Right ventricle myocardium inferior (tissue), 1 donor: Measurements from ENCODE around the gene ACKR3. TPM values are rescaled to one million over a fixed set of nuclear protein-coding genes. Genes with fewer than 3 reads are reported as not detected.

Experiments
- ATAC-seq: fragments of 200-7000 bp; cut with Tn5 transposase; one replicate; pipeline ENCODE4 v1.9.1; 2020; ENCODE audit warnings: mild to moderate bottlenecking, moderate library complexity
- DNase-seq: peaks from one replicate; pipeline ENCODE4 v3.0.0; 2021; ENCODE audit errors: missing footprints
- intact Hi-C: fragments of 100-400 bp; cut with DNase I; formaldehyde crosslinking; loops from one replicate; pipeline ENCODE4 v1.11.0; 2022
- long read RNA-seq: library from polyadenylated mRNA; unstranded; transcript quantifications from one replicate; pipeline ENCODE4 v2.0.0, GENCODE V29; 2021
- total RNA-seq: library from RNA; stranded (reverse); fragmentation: NEBNext Ultra II Directional; extraction: Animal tissue kit (Norgen Biotek cat#: 25700); gene quantifications from one replicate; pipeline ENCODE4 v1.2.1, GENCODE V29; 2021
- donor health status: DM: no; HTN: yes; CAD: no; lungs with severe emphysema.

Gene ACKR3
- 30.5 TPM for total RNA-seq
- long read RNA-seq, transcript ACKR3-201 (2 exons, 2,203 nt), result major isoform, 8 of 16 reads
- long read RNA-seq, partial matches to known transcripts, result 2 of 16 reads
- long read RNA-seq, other reads (novel, unspliced or antisense), result 4 of 16 reads

DNA sequence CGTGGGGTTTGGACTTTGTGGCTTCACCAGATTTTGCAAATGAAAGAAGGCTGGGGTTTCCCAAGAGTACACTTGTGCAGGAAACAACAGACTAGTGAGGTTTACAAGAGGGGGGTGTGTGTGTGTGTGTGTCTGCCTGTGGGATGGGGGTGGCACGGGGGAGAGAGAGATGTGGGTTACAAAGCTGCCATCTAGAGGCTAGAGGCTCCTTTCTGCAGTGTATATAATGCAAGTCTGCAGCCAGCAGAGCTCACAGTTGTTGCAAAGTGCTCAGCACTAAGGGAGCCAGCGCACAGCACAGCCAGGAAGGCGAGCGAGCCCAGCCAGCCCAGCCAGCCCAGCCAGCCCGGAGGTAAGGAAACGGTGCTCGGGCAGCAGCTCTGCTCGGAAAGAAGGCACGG lies at the start of gene ACKR3:
Gene ACKR3 (plus strand): TSS at position 253 of the 401 bp plus-strand sequence. CDS start 10,641 bp downstream, outside the sequence.
- DNase-seq, result peak; percentile 83
- ATAC-seq, result peak; percentile 81
- intact Hi-C loops, result loop anchor here (2.0 to 5.0 kb wide), 6 partner anchors 57 to 458 kb away; no protein-coding TSS in a partner anchor

DNA sequence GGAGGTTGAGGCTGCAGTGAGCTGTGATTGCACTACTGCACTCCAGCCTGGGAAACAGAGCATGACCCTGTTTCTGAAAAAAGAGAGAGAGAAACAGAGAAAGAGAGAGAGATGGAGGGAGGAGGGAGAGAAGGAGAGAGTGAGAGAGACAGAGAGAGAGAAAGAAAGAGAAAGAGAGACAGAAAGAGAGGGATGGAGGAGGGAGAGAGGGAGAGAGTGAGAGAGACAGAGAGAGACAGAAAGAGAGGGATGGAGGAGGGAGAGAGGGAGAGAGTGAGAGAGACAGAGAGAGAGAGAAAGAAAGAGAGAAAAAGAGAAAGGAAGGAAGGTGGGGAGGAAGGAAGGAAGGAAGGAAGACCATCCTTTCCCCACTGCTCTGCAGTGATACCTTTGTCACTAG lies 48.1 kb upstream of the ACKR3 start:
- intact Hi-C loops, result no loop called here
- DNase-seq (no peak), ATAC-seq (no peak)

DNA sequence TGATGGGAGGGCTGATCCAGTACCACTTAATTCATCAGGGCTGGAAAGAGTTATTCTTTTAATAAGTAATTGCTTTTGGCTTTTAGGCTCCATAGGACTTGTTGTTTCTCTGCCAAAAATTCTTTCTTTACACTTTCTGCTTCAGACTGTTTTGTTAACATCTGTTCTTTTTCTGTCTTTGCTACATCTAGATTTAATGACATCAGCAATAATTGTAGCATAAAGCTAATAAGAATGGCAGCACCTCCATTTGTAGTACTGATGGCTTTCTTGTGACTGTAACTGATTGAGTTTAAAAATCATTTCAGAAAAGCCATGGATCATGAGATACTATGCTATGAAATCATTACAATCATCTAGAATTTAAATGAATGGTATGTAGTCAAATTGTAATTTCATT lies 46.4 kb upstream of the ACKR3 start:
- no peak for DNase-seq
- ATAC-seq, result no peak
- intact Hi-C loops, result no loop called here

DNA sequence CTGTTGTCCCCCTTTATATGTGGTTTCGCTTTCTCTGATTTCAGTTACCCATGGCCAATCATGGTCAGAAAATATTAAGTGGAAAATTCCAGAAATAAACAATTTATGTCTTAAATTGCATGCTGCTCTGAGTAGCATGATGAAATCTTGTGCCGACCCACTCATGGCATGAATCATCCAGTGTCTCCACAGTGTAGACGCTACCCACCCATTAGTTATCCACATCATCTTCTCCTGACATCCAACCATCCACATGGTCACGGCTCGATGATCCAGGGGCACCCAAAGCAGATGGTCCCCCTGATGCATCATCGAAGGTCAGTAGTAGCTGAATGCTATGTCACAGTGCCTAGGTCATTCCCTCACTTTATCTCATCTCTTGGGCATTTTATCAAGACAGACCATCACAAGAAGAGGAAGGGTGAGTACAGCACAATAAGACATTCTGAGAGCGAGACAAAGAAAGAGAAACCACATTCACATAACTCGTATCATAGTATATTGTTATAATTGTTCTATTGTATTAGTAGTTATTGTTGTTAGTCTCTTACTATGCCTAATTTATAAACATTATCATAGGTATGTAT lies 44.1 kb upstream of the ACKR3 start:
- intact Hi-C loops, result no loop called here
- ATAC-seq (no peak), DNase-seq (no peak)

DNA sequence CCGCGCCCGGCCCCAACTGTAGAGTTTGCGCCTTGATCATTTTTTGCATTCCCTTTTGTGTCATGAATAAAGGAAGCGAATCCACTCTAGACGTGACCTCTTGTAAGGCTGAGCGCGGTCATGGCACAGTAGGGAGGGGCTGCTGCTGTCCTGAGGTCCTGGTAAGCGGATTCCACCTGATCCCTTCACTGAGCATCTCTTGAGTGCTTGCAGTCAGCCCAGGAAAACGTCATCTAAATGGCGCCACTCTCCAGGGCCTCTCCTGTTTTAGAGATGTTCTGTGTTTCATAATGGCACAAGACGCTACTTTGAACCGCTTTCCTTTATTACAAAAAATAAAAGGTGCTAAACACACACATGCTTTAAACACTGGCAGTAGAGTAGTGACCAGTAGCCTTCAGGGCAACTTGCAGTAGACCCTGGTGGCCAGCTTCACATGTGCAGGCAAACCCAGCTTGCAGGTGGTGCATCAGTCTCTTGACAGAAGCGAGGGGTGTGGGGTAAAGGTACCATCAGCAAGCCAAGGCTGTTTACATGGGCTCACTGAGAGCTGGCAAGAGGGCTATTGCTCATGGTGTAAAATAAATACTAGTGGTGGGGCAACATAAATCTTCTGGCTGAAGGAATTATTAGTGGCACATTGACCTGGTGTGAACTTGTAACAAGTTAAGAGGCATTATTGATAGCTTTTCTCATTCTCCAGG lies 43.0 kb upstream of the ACKR3 start:
- no peak for ATAC-seq
- intact Hi-C loops, result no loop called here
- no peak for DNase-seq

DNA sequence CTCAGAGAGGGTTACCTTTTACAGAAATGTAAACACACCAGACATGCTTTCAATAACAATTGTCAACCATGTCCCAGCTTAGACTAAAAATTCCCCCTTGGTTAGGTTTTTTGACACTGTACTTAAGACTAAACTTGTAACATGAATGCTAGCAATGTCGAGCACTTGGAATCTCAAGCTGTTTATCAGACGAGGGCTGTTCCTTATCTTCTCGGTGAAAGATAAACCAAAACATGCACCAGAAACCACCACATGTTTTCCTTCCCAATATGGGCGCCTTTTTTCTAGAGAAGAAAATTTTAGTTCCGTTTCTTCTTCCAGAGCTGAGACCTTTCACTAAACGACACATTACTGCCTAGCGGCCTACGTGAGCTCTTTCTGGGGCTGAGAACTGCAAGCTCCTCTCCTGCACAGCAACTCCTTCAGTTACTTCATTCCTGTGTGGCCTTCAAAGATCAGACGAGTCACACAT lies 42.4 kb upstream of the ACKR3 start:
- ATAC-seq (no peak), DNase-seq (no peak)
- intact Hi-C loops, result no loop called here

DNA sequence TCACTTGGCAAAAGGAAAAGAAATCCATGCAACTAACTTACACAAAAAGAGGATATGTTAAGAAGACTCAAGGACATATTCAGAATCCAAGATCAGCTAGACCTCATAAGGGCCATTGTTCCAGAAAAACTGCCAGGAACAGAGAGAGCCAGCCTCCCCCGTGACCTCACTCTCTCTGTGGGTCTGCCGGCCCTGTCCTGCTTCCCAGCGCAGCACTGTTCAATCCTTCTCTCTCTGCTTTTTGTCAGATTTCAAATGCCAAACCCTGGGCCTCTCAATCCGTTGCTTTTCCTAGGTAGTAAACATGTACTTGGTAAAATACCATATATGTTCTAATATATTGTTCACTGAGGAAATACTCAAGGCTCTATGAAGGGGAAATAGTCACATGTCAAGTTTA lies 40.0 kb upstream of the ACKR3 start:
- intact Hi-C loops, result no loop called here
- DNase-seq (no peak), ATAC-seq (no peak)

DNA sequence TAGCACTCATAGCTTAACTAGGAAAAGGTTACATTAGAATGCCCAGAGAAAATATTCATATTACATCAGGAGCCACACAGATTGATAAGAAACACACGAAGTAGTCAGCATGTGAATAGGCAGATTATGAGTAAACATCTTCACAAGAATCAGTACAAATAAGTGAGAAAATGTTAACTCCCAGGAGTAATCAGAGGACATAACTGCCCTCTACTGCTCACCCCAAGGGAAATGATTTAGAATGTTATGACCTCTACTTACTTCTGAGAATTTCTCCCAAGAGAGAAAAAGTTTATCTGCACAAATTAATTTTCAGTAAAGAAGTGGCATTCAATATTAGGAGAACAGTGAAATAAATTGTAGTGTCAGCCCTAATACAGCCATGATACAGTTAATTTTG lies 39.1 kb upstream of the ACKR3 start:
- no peak for ATAC-seq
- no peak for DNase-seq
- intact Hi-C loops, result no loop called here

DNA sequence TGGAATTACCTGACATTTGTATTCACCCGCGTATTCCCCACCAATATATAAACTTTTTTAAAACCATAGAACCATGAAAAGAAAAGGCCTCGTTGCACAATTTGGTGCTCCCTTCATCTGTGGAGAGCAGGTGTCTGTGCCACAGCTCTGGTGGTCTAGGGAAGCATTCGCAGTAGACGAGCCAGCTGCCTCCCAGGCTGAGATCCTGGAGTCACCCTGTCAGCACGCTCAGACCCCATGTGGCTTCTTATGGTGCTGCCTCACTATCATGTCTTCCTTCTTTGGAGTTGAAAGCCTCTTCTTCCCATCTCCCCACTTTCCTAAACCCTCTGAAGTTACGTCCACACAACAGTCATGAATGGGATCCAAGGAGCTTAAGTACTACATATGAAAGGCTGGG lies 38.4 kb upstream of the ACKR3 start:
- intact Hi-C loops, result no loop called here
- ATAC-seq, result no peak
- no peak for DNase-seq

DNA sequence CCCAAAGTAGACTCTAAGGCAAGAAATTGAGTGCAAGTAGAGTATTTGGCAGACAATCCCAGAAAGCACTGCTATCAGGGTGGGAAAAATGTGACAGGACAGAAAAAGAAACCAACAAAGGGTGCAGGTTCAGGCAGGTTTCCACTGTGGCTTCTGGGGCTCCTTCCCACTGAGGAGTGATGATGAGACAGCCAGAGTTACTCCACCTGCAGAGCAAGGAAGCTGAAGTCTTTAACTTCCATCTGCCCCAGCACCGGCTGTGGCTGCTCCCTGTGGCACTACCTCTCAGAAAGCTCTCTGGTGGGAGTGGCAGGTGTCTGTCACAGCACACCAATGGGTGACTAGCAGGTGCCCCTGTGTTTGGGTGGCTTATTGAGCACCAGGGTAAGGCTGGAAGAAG lies 37.6 kb upstream of the ACKR3 start:
- ATAC-seq, result no peak

DNA sequence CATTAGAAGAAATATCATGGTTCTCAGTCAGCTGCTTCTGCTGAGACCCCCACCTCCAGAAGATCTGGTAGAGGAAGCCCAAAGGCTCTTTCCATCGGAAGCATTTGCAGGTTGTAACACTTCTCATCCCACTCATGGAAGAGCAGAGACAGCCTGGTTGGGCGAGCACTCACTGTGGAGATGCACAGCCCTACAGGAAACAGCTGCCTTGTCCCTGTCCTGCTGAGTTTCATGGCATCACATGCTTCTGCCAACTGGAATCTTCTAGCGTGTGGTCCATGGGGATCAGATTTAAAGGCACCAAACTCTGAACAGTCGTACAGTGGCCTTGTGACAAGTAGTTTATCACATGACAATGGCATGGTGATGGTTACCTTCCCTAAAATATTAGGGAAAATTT lies 36.3 kb upstream of the ACKR3 start:
- ATAC-seq (no peak), DNase-seq (no peak)
- intact Hi-C loops, result no loop called here

More for the DNA sequence above, 37.6 kb upstream of the ACKR3 start:
- DNase-seq, result no peak
- intact Hi-C loops, result no loop called here

DNA sequence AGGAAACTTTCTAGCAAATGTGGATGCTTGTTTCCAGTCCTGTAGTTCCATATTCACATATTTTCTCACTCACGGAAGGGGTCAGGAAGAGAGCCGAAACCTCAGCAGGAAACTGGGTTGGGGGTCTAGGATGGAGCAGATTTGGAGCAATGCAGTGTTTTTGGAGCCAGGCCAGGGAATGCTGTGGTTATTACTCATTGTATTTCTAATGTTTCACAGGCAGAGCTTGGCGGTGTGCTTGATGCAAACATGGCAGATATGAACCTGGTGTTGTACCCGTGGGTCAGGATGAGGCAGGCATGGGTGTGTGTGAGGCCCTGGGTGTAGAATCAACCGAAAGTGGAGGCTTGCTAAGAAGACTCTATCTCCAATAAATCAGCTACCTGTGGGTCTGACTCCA lies 34.6 kb upstream of the ACKR3 start:
- DNase-seq (no peak), ATAC-seq (no peak)
- intact Hi-C loops, result no loop called here

DNA sequence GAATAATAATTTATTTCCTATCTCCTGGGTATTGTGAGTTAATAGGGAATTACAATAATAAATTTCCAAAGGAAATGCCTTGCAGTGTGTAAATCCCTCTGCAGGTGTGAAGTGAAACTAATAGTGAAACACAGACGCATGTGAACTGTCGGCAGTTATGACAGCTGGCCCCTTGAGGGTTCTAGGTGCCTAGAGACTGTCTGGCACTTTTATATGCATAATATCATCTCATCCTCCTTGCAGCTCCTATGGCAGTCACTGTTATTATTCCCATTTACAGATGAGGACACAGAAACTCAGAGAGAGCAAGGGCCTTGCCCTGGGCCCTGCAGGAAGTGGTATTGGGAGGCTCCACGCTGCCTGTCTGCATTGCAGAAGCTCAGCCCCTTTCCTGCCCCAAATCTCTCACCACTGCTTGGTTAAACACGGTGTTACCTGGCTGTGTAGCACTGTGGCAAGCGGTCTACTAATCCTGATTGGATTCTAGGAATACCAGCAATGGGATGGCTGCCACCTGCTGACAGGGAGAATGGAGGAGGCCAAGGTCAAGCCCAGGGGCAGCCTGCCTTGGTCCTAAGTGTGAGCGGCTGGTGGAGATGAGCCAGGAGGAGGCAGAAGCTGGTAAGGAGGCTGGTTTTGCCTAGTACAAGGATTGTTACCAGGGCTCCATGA lies 32.8 kb upstream of the ACKR3 start:
- DNase-seq (no peak), ATAC-seq (no peak)
- intact Hi-C loops, result no loop called here

DNA sequence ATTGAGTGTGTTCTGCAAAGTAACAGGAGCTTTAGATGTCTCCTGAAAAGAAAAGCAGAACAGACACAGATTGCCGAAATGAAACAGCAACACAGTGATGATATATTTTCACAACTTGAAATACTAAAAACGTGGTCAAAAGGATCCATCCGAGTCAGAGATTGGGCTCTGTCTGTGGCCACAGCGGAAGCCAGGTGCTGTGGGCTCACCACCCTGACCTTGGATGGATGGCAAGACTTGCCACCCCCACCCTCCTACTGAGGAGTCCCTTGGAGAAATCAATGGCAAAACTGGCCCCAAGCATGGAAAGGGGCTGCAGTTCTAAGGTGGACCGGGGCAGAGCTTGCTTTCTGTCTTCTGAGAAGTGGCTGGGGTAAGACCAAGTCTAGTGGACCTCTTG lies 31.4 kb upstream of the ACKR3 start:
- ATAC-seq (no peak), DNase-seq (no peak)
- intact Hi-C loops, result no loop called here

DNA sequence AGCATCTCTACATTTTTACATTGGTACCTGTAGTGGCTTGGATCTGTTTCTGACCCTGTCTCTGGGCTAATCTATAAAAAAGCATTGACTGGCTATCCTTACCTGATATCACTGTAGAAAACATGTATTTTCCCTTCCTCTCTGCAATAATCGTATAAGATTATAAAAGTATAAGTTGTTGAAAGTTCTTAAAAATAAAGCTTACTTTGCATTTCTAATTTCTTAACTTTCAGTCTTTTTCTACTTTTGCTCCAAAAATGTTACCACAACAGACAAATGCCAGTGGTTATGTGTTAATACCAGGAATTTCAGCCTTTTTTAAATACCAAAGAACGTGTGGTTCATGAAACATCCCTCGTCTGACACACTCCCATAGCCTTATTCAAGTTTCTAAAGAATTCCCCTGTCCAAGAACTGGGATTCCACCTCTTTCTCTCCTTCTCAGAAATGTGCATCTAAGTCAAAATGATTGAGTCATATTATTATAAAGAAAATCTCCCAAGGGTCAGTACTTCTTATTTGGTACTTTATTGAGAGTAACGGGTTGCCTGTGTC lies 28.5 kb upstream of the ACKR3 start:
- intact Hi-C loops, result no loop called here
- DNase-seq (no peak), ATAC-seq (no peak)

DNA sequence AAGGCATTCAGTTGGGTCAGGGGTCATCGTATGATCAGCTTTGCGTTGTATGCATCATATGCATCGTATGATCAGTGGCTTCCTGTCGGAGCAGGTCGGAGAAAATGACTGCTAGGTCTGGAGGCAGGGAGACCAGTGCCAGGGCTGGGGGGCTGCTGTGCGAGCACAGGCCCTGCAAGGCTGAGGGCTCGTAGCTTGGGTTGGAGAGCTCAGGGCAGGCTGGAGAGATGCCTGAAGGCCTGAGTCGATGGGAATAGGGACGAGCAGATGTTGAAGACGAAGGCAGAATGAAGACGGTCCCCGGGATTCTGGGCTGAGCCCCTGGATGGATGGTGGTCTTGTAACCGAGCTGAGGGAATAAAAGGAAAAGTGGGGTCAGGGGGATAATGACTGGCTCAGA lies 25.3 kb upstream of the ACKR3 start:
- DNase-seq, result no peak
- no peak for ATAC-seq
- intact Hi-C loops, result no loop called here

DNA sequence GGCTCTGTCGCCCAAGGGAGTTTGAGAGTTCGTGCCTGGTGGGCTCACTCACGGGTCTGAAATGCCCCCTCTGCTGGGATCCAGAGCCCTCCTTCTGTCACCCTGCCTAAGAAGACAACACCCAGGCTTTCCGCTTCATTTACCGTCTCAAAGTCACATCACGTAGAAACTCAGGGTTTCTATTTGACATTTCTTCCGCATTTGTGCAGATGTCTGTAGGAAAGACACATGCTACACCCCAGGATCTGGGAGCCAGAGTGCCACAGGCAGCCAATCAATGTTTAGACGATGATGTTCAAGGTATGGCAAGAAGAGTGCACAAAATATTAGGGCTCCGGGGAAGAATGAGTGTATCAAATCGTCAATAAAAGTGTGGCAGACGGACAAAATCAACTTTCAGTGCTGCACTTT lies 24.4 kb upstream of the ACKR3 start:
- intact Hi-C loops, result no loop called here
- ATAC-seq, result no peak
- no peak for DNase-seq

DNA sequence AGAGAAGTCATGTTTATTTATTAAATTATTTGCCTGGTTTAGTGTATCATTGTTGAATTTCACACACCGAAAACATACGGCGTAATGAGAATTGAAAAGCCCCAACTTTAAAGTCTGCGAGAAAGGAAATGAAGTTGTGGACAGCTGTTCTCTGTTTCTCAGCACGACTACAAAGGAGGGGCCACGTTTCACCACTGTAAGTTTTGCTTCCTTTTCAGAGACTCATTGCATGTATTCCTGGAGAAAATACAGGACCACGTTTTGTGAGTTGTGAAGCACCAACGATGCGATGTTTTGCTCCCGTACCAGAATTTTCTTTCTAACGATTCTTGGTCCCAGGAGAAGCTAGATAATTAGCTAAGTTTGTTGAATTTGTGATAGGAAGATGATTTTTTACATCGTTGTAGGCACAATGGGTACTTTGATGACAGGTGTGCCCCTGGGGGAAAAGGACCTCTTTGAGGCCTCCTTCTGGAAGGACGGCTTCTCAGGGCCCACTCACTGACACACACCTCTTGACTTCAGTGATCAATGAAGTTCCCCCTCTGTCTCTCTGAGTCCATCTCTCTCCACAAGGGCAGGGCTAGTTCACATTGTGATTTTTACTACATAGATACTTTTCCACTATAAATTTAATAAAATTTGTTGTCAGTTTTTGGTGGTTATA lies 23.7 kb upstream of the ACKR3 start:
- intact Hi-C loops, result no loop called here
- no peak for ATAC-seq
- no peak for DNase-seq

DNA sequence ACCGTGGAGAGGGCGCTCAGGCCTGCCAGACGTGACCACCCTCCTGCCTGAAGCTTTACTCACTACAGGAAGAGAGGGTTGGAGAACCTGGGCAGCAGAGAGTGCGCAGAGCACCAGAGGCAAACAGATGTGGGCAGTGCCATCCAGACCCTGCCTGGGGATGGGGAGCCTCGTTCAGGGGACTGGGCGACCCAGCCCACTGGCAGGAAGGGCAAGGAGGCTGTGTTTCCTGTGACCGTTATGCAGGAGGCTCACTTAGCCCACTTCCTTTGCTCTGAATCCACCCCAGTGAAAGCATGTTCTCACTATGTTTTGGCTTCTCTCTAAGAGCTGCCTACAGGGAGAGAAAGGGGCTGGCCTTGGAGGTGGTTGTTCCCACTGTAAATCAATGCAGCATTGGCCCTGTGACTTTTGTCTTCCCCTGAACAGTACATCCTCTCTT lies 23.0 kb upstream of the ACKR3 start:
- intact Hi-C loops, result no loop called here
- ATAC-seq (no peak), DNase-seq (no peak)
